Body of pancreas (tissue), 4 donors: ENCODE data around the gene HSF4. TPM values are rescaled to one million over a fixed set of nuclear protein-coding genes. Genes with fewer than 3 reads are reported as not detected.
A peak's percentile ranks its signal among the peaks of the same experiment; 100 is the strongest.

Experiments
- ATAC-seq: fragments of 150-250 bp; one replicate; pipeline ENCODE4 v1.9.1; 2016
- DNase-seq, 4 donors: peaks; one replicate each; pipeline ENCODE4 v3.0.0-alpha.2; 2019
- H3K27ac ChIP-seq, 4 donors: fragments of 200-600 bp; sonication (generic); 1 replicate in 3 of 4; 2 replicates in 1 of 4; pipeline versions ENCODE4 v1.5.1 to v1.6.1; 2016 to 2019; ENCODE audit warnings: mild to moderate bottlenecking in 1 of 4, mixed read lengths in 1 of 4, moderate library complexity in 1 of 4
- H3K27me3 ChIP-seq, 2 donors: fragments of 200-600 bp; sonication (generic); one replicate each; pipeline ENCODE4 v1.6.0; 2016; ENCODE audit warnings: mild to moderate bottlenecking in 1 of 2
- H3K36me3 ChIP-seq, 2 donors: fragments of 200-600 bp; sonication (generic); replicated peaks in 1 of 2; 2 replicates each; pipeline ENCODE4 v1.5.1; 2016; ENCODE audit warnings: low read depth in 2 of 2; ENCODE audit not compliant: insufficient read depth in 1 of 2
- H3K4me1 ChIP-seq: fragments of 200-600 bp; sonication (generic); one replicate; pipeline ENCODE4 v1.6.0; 2016
- H3K4me3 ChIP-seq, 2 donors: fragments of 200-600 bp; sonication (generic); 1 replicate in 1 of 2; 2 replicates in 1 of 2; pipeline ENCODE4 v1.5.1; 2016 to 2019
- H3K9me3 ChIP-seq, 3 donors: fragments of 200-600 bp; sonication (generic); 1 replicate in 2 of 3; 2 replicates in 1 of 3; pipeline ENCODE4 v1.5.1; 2016
- CTCF ChIP-seq, 7 experiments: fragments of 450-650 bp in 4 of 7; fragments of 200-600 bp in 3 of 7; sonication (generic) in 3 of 7; IDR thresholded peaks; one replicate each; pipeline ENCODE4 v1.5.1; 2016 to 2019; ENCODE audit warnings: antibody characterized with exemption in 7 of 7
- POLR2A ChIP-seq, 3 donors: fragments of 450-650 bp; IDR thresholded peaks; one replicate each; pipeline ENCODE4 v1.6.1; 2016; ENCODE audit warnings: antibody characterized with exemption in 3 of 3, mild to moderate bottlenecking in 2 of 3
- WGBS, 2 donors: methylation state at CpG; one replicate each; pipeline ENCODE4 v1.1.5; 2017; 5-methylcytosine and 5-hydroxymethylcytosine counted together
- intact Hi-C: fragments of 100-400 bp; cut with DNase I; formaldehyde crosslinking; loops from one replicate; pipeline ENCODE4 v1.15.1; 2023
- total RNA-seq, 2 donors: library from RNA; depleted of rRNA; stranded (reverse); fragments of >200 nt; gene quantifications; one replicate each; pipeline ENCODE4 v1.1.0, GENCODE V29; 2016

Gene HSF4
- total RNA-seq, 2 donors from 2014 or later, result 76.8 to 352 TPM

- intact Hi-C loops, result loop anchor here (10.0 kb wide), 1 partner anchor 205 kb away; no protein-coding TSS in a partner anchor
- no peaks in the 10 kb centered on the region for H3K9me3 ChIP-seq
- no peak for TF ChIP-seq CTCF (IDR thresholded peaks at IDR 0.05)
- TF ChIP-seq POLR2A (IDR thresholded peaks at IDR 0.05), result no peak
- H3K27ac ChIP-seq, result no peak overlapping the region
- peaks cover 36% of the 10 kb centered on the region for H3K4me1 ChIP-seq
- H3K4me3 ChIP-seq, result no peak overlapping the region
- H3K36me3 ChIP-seq, result no peaks in the 10 kb centered on the region
- no peaks in the 10 kb centered on the region for H3K27me3 ChIP-seq
- no peak for DNase-seq
- ATAC-seq, result no peak
- 87% methylated on average over 16 of the region's 16 CpGs; no CpG with 5 or more reads in 1 of the 2 donors for WGBS, 2 donors
Measured at GRCh38 chr16:67180166-67180565, 15.6 kb downstream of the HSF4 start.

- no peak overlapping the region for H3K4me3 ChIP-seq
- TF ChIP-seq POLR2A (IDR thresholded peaks at IDR 0.05) (no peak), CTCF (IDR thresholded peaks at IDR 0.05) (no peak)
- intact Hi-C loops, result loop anchor here (10.0 kb wide), 1 partner anchor 207 kb away; no protein-coding TSS in a partner anchor
- peaks cover 45% of the 10 kb centered on the region for H3K4me1 ChIP-seq
- H3K9me3 ChIP-seq, result no peaks in the 10 kb centered on the region
- H3K27ac ChIP-seq, result peak overlapping the region in 1 of 4 donors; percentile 16
- no peaks in the 10 kb centered on the region for H3K27me3 ChIP-seq
- DNase-seq (peak in 3 of 4 donors; percentile 41 to 56 (median 45)), ATAC-seq (no peak)
- no peaks in the 10 kb centered on the region for H3K36me3 ChIP-seq
- WGBS, 2 donors, result 66 to 71% methylated on average over 2 of the region's 2 CpGs
Measured at GRCh38 chr16:67181346-67181745, 16.8 kb downstream of the HSF4 start.

- DNase-seq, result no peak
- 76 to 85% methylated on average over 2 of the region's 2 CpGs for WGBS, 2 donors
- Histone ChIP-seq H3K9me3 (no peaks in the 10 kb centered on the region), H3K36me3 (no peaks in the 10 kb centered on the region), H3K4me1 (peaks cover 44% of the 10 kb centered on the region), H3K4me3 (no peak overlapping the region), H3K27me3 (no peaks in the 10 kb centered on the region), H3K27ac (no peak overlapping the region)
- ATAC-seq, result no peak
- no peak for TF ChIP-seq POLR2A (IDR thresholded peaks at IDR 0.05)
- intact Hi-C loops, result loop anchor here (10.0 kb wide), 1 partner anchor 207 kb away; no protein-coding TSS in a partner anchor
Measured at GRCh38 chr16:67182288-67182687, 17.7 kb downstream of the HSF4 start.

GRCh38 chr16:67183284-67183626, 18.7 kb downstream of the HSF4 start:
- intact Hi-C loops, result loop anchor here (10.0 kb wide), 1 partner anchor 208 kb away; no protein-coding TSS in a partner anchor
- H3K27ac ChIP-seq, result peak overlapping the region in 3 of 4 donors; percentile 95 to 96 (median 96)
- H3K4me1 ChIP-seq, result peaks cover 36% of the 10 kb centered on the region
- H3K36me3 ChIP-seq, result no peaks in the 10 kb centered on the region
- 6 to 8% methylated on average over 11 of the region's 11 CpGs for WGBS, 2 donors
- no peak overlapping the region for H3K4me3 ChIP-seq
- ATAC-seq (no peak), DNase-seq (no peak)
- no peaks in the 10 kb centered on the region for H3K27me3 ChIP-seq
- TF ChIP-seq POLR2A (IDR thresholded peaks at IDR 0.05) (no peak), CTCF (IDR thresholded peaks at IDR 0.05) (no peak)
- H3K9me3 ChIP-seq, result no peaks in the 10 kb centered on the region

- DNase-seq (peak; percentile 92 to 98 (median 96)), ATAC-seq (peak; percentile 93)
- Histone ChIP-seq H3K36me3 (no peaks in the 10 kb centered on the region), H3K4me3 (peak within 1 kb of the TSS; percentile 49 to 68), H3K9me3 (no peaks in the 10 kb centered on the region), H3K4me1 (peaks cover 30% of the 10 kb centered on the region), H3K27ac (peak within 1 kb of the TSS; percentile 92 to 96 (median 96)), H3K27me3 (no peaks in the 10 kb centered on the region)
- intact Hi-C loops, result loop anchor here (10.0 kb wide), 1 partner anchor 209 kb away; no protein-coding TSS in a partner anchor
- 0% methylated on average over 4 to 69 of the region's 77 CpGs for WGBS, 2 donors
- peak; percentile 44 to 71 (median 71) for TF ChIP-seq POLR2A (IDR thresholded peaks at IDR 0.05)
- TF ChIP-seq CTCF (IDR thresholded peaks at IDR 0.05), result peak in 2 of 7 experiments; percentile 1 to 13
Measured at GRCh38 chr16:67183627-67184452, 19.3 kb downstream of the HSF4 start, which contains the start of gene MATCAP1. Gene MATCAP1, minus strand, starts transcription at chr16:67183963. Its CDS starts 3,353 bp downstream, at chr16:67180610.
